ENCODE data around the gene ARHGDIG.

Gene ARHGDIG

GRCh38 chr16:301235-301634, 20.8 kb downstream of the ARHGDIG start:
- H3K27ac ChIP-seq = no peak overlapping the region
- TF ChIP-seq CTCF (IDR thresholded peaks at IDR 0.05) = no peak
- intact Hi-C loops (cut with DNase I; ENCODE audit: low total_unique reads) = no loop called here
- no peaks in the 10 kb centered on the region for H3K4me1 ChIP-seq
- no peak overlapping the region for H3K4me3 ChIP-seq
- peaks cover 27 to 75% (median 59%) of the 10 kb centered on the region in 3 donors for H3K36me3 ChIP-seq
- no peaks in the 10 kb centered on the region for H3K9me3 ChIP-seq
- no peak for DNase-seq
- H3K27me3 ChIP-seq = no peaks in the 10 kb centered on the region

- H3K4me3 ChIP-seq = no peak overlapping the region
- DNase-seq = no peak
- TF ChIP-seq CTCF (IDR thresholded peaks at IDR 0.05) = no peak
- H3K27ac ChIP-seq = no peak overlapping the region
- intact Hi-C loops (cut with DNase I; ENCODE audit: low total_unique reads) = no loop called here
- no peaks in the 10 kb centered on the region for H3K4me1 ChIP-seq
- H3K36me3 ChIP-seq = peaks cover 30 to 75% (median 58%) of the 10 kb centered on the region in 3 donors
- H3K27me3 ChIP-seq = no peaks in the 10 kb centered on the region
- no peaks in the 10 kb centered on the region for H3K9me3 ChIP-seq
Measured at GRCh38 chr16:301950-302349, 21.6 kb downstream of the ARHGDIG start.

GRCh38 chr16:303760-304505, 23.5 kb downstream of the ARHGDIG start:
- no peak for DNase-seq
- peaks cover 27 to 75% (median 53%) of the 10 kb centered on the region in 3 donors for H3K36me3 ChIP-seq
- intact Hi-C loops (cut with DNase I; ENCODE audit: low total_unique reads) = no loop called here
- no peak overlapping the region for H3K27ac ChIP-seq
- H3K4me1 ChIP-seq = no peaks in the 10 kb centered on the region
- H3K9me3 ChIP-seq = no peaks in the 10 kb centered on the region
- no peak overlapping the region for H3K4me3 ChIP-seq
- H3K27me3 ChIP-seq = no peaks in the 10 kb centered on the region
- TF ChIP-seq CTCF (IDR thresholded peaks at IDR 0.05) = no peak

- no peak overlapping the region for H3K27ac ChIP-seq
- no peak for TF ChIP-seq CTCF (IDR thresholded peaks at IDR 0.05)
- DNase-seq = no peak
- H3K36me3 ChIP-seq = peaks cover 27 to 79% (median 61%) of the 10 kb centered on the region in 3 donors
- H3K4me1 ChIP-seq = no peaks in the 10 kb centered on the region
- H3K4me3 ChIP-seq = no peak overlapping the region
- intact Hi-C loops (cut with DNase I; ENCODE audit: low total_unique reads) = no loop called here
- no peaks in the 10 kb centered on the region for H3K27me3 ChIP-seq
- H3K9me3 ChIP-seq = no peaks in the 10 kb centered on the region
Measured at GRCh38 chr16:305916-306626, 25.7 kb downstream of the ARHGDIG start.

GRCh38 chr16:306911-307370, 26.6 kb downstream of the ARHGDIG start:
- no peak overlapping the region for H3K27ac ChIP-seq
- TF ChIP-seq CTCF (IDR thresholded peaks at IDR 0.05) = no peak
- no peaks in the 10 kb centered on the region for H3K4me1 ChIP-seq
- H3K4me3 ChIP-seq = no peak overlapping the region
- no peaks in the 10 kb centered on the region for H3K27me3 ChIP-seq
- DNase-seq = no peak
- H3K9me3 ChIP-seq = no peaks in the 10 kb centered on the region
- intact Hi-C loops (cut with DNase I; ENCODE audit: low total_unique reads) = no loop called here
- peaks cover 27 to 76% (median 57%) of the 10 kb centered on the region in 3 donors for H3K36me3 ChIP-seq
